ENCODE data around the gene PTBP1.

DNA sequence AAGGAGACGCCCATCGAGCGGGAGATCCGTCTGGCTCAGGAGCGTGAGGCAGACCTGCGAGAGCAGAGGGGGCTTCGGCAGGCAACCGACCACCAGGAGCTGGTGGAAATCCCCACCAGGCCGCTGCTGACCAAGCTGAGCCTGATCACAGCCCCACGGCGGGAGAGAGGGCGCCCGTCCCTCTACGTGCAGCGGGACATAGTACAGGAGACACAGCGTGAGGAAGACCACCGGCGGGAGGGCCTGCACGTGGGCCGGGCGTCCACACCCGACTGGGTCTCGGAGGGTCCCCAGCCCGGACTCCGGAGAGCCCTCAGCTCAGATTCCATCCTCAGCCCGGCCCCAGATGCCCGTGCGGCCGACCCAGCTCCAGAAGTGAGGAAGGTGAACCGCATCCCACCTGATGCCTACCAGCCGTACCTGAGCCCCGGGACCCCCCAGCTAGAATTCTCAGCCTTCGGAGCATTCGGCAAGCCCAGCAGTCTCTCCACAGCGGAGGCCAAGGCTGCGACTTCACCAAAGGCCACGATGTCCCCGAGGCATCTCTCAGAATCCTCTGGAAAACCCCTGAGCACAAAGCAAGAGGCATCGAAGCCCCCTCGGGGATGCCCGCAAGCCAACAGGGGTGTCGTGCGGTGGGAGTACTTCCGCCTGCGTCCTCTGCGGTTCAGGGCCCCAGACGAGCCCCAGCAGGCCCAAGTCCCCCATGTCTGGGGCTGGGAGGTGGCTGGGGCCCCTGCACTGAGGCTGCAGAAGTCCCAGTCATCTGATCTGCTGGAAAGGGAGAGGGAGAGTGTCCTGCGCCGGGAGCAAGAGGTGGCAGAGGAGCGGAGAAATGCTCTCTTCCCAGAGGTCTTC lies 39.2 kb upstream of the PTBP1 start:
- TF ChIP-seq, protein P1, sequence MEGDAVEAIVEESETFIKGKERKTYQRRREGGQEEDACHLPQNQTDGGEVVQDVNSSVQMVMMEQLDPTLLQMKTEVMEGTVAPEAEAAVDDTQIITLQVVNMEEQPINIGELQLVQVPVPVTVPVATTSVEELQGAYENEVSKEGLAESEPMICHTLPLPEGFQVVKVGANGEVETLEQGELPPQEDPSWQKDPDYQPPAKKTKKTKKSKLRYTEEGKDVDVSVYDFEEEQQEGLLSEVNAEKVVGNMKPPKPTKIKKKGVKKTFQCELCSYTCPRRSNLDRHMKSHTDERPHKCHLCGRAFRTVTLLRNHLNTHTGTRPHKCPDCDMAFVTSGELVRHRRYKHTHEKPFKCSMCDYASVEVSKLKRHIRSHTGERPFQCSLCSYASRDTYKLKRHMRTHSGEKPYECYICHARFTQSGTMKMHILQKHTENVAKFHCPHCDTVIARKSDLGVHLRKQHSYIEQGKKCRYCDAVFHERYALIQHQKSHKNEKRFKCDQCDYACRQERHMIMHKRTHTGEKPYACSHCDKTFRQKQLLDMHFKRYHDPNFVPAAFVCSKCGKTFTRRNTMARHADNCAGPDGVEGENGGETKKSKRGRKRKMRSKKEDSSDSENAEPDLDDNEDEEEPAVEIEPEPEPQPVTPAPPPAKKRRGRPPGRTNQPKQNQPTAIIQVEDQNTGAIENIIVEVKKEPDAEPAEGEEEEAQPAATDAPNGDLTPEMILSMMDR (IDR thresholded peaks at IDR 0.05; ENCODE audit: insufficient read depth, low read length, poor library complexity, severe bottlenecking), result no peak
- no peak for TF ChIP-seq EZH2phosphoT487 (conservative IDR thresholded peaks at IDR 0.05; ENCODE audit: low read length)

Measured in SU-DHL-6 (cell line).